H1 (cell line): ENCODE results near the gene AGRN. TPM values are rescaled to one million over a fixed set of nuclear protein-coding genes. Genes with fewer than 3 reads are reported as not detected.

Experiments used
- BRCA1 ChIP-seq: IDR thresholded peaks from 2 replicates; pipeline ENCODE4 v1.6.1; 2012; ENCODE audit warnings: low read depth, low read length, improper control_type of control experiment
- CBX5 ChIP-seq: fragments of 300-800, 300-1000 bp; sonication (generic); IDR thresholded peaks from 2 replicates; pipeline ENCODE4 v1.7.1; 2016; ENCODE audit warnings: antibody characterized with exemption, low read length, low read depth
- HDAC2 ChIP-seq, 2 experiments: fragments of 300-600 bp in 1 of 2; sonication (generic) in 1 of 2; IDR thresholded peaks; 2 replicates each; pipeline ENCODE4 v1.6.1; 2011 to 2012; ENCODE audit warnings: low read depth in 2 of 2, low read length in 2 of 2, mild to moderate bottlenecking in 2 of 2, moderate library complexity in 2 of 2, borderline replicate concordance in 1 of 2, inconsistent platforms in 1 of 2
- JUND ChIP-seq: IDR thresholded peaks from 2 replicates; pipeline ENCODE4 v1.6.1; 2011; ENCODE audit warnings: mild to moderate bottlenecking, improper control_type of control experiment, low read length
- RFX5 ChIP-seq: IDR thresholded peaks from 2 replicates; pipeline ENCODE4 v1.6.1; 2011; ENCODE audit warnings: low read depth, low read length, improper control_type of control experiment, borderline replicate concordance
- SIRT6 ChIP-seq: IDR thresholded peaks from one replicate; pipeline ENCODE4 v1.7.1; 2012; ENCODE audit warnings: low read length, inconsistent platforms
- polyA plus RNA-seq, 7 experiments: library from polyadenylated mRNA; depleted of rRNA in 3 of 7; stranded (reverse) in 5 of 7; unstranded in 2 of 7; fragments of >200 nt in 5 of 7; fragments of 200-250 nt in 2 of 7; gene quantifications; 1 replicate in 5 of 7; 2 replicates in 1 of 7; 4 replicates in 1 of 7; pipeline versions ENCODE4 v1.2.1 to v1.2.3, GENCODE V29; 2011 to 2013; ENCODE audit warnings: missing spikeins in 2 of 7, mixed read lengths in 2 of 7
- total RNA-seq: library from RNA; stranded (reverse); fragmentation: NEBNext Ultra II Directional; extraction: Animal tissue kit (Norgen Biotek cat#: 25700); gene quantifications from 2 replicates; pipeline ENCODE4 v1.2.1, GENCODE V29; 2021
- TF ChIP-seq, protein P1 (sequence below): fragments of 300-600 bp; sonication (generic); IDR thresholded peaks from 2 replicates; pipeline ENCODE4 v1.7.1; 2012; ENCODE audit warnings: low read length, moderate library complexity, mild to moderate bottlenecking, inconsistent platforms; ENCODE audit not compliant: insufficient replicate concordance
- TF ChIP-seq, protein P2 (sequence below): IDR thresholded peaks from 2 replicates; pipeline ENCODE4 v1.6.1; 2011; ENCODE audit warnings: low read depth, mild to moderate bottlenecking, low read length; ENCODE audit not compliant: insufficient read depth
- TF ChIP-seq, protein P3 (sequence below): IDR thresholded peaks from 2 replicates; pipeline ENCODE4 v1.6.1; 2012; ENCODE audit warnings: inconsistent platforms

The AGRN gene
- total and polyA plus RNA-seq, 2 of the 8 experiments (the other 6 are each of a cell fraction or from before 2014, with no cell fraction given): 52.3 to 155 TPM

DNA sequence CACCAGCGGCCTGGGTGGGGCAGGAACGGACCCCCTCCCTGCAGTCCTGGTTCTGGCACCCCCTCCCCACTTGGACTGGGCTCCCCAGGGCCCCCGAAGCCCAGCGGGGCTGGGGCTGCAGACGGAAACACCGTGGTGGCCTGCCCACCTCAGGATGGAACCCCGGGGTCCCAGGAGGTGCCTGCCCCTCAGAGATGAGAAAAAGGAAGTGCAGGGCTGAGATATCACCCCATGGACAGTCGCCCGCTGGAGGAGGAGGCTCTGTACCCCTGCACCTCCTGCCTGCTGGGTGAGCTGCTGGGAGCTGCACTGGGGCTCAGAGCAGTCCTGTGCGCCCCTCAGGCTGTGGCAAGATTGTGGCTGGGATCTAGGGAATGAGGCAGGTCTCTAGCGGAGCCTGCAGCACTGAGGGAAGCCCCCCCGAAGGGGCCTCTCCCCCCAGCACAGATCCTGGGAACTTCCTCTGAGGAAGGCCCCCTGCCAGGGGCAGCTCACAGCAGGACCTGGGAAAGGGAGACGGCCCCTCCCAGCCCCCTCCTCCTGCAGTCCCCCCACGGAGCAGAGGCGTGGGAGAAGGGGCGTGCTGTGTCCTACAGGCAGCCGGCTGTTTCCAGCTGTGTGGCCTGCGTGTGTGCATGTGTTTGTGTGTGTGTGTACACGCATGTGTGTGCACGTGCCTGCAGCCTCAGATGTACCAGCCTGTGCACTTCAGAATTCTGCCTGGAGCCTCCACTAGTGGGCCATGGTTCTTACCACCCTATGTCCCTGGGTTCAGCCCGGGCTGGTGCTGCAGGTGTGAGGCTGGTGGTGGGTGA lies 6.9 kb downstream of the AGRN start (continued):
- TF ChIP-seq, protein P1, sequence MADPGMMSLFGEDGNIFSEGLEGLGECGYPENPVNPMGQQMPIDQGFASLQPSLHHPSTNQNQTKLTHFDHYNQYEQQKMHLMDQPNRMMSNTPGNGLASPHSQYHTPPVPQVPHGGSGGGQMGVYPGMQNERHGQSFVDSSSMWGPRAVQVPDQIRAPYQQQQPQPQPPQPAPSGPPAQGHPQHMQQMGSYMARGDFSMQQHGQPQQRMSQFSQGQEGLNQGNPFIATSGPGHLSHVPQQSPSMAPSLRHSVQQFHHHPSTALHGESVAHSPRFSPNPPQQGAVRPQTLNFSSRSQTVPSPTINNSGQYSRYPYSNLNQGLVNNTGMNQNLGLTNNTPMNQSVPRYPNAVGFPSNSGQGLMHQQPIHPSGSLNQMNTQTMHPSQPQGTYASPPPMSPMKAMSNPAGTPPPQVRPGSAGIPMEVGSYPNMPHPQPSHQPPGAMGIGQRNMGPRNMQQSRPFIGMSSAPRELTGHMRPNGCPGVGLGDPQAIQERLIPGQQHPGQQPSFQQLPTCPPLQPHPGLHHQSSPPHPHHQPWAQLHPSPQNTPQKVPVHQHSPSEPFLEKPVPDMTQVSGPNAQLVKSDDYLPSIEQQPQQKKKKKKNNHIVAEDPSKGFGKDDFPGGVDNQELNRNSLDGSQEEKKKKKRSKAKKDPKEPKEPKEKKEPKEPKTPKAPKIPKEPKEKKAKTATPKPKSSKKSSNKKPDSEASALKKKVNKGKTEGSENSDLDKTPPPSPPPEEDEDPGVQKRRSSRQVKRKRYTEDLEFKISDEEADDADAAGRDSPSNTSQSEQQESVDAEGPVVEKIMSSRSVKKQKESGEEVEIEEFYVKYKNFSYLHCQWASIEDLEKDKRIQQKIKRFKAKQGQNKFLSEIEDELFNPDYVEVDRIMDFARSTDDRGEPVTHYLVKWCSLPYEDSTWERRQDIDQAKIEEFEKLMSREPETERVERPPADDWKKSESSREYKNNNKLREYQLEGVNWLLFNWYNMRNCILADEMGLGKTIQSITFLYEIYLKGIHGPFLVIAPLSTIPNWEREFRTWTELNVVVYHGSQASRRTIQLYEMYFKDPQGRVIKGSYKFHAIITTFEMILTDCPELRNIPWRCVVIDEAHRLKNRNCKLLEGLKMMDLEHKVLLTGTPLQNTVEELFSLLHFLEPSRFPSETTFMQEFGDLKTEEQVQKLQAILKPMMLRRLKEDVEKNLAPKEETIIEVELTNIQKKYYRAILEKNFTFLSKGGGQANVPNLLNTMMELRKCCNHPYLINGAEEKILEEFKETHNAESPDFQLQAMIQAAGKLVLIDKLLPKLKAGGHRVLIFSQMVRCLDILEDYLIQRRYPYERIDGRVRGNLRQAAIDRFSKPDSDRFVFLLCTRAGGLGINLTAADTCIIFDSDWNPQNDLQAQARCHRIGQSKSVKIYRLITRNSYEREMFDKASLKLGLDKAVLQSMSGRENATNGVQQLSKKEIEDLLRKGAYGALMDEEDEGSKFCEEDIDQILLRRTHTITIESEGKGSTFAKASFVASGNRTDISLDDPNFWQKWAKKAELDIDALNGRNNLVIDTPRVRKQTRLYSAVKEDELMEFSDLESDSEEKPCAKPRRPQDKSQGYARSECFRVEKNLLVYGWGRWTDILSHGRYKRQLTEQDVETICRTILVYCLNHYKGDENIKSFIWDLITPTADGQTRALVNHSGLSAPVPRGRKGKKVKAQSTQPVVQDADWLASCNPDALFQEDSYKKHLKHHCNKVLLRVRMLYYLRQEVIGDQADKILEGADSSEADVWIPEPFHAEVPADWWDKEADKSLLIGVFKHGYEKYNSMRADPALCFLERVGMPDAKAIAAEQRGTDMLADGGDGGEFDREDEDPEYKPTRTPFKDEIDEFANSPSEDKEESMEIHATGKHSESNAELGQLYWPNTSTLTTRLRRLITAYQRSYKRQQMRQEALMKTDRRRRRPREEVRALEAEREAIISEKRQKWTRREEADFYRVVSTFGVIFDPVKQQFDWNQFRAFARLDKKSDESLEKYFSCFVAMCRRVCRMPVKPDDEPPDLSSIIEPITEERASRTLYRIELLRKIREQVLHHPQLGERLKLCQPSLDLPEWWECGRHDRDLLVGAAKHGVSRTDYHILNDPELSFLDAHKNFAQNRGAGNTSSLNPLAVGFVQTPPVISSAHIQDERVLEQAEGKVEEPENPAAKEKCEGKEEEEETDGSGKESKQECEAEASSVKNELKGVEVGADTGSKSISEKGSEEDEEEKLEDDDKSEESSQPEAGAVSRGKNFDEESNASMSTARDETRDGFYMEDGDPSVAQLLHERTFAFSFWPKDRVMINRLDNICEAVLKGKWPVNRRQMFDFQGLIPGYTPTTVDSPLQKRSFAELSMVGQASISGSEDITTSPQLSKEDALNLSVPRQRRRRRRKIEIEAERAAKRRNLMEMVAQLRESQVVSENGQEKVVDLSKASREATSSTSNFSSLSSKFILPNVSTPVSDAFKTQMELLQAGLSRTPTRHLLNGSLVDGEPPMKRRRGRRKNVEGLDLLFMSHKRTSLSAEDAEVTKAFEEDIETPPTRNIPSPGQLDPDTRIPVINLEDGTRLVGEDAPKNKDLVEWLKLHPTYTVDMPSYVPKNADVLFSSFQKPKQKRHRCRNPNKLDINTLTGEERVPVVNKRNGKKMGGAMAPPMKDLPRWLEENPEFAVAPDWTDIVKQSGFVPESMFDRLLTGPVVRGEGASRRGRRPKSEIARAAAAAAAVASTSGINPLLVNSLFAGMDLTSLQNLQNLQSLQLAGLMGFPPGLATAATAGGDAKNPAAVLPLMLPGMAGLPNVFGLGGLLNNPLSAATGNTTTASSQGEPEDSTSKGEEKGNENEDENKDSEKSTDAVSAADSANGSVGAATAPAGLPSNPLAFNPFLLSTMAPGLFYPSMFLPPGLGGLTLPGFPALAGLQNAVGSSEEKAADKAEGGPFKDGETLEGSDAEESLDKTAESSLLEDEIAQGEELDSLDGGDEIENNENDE: no peak
- TF ChIP-seq JUND (no peak), BRCA1 (no peak), RFX5 (no peak), SIRT6 (no peak), HDAC2 (IDR thresholded peaks at IDR 0.05; ENCODE audit: borderline replicate concordance in 1 of 2, low read depth in 2 of 2, low read length in 2 of 2) (no peak), CBX5 (no peak)
- TF ChIP-seq, protein P2, sequence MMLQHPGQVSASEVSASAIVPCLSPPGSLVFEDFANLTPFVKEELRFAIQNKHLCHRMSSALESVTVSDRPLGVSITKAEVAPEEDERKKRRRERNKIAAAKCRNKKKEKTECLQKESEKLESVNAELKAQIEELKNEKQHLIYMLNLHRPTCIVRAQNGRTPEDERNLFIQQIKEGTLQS: no peak
- TF ChIP-seq, protein P3, sequence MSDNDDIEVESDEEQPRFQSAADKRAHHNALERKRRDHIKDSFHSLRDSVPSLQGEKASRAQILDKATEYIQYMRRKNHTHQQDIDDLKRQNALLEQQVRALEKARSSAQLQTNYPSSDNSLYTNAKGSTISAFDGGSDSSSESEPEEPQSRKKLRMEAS: no peak
